Measurements from ENCODE around the gene ZNF148.
A peak's percentile ranks its signal among the peaks of the same experiment; 100 is the strongest.
"Not testable (repeated sequence)": the region's sequence is repeated elsewhere in the genome, so short reads cannot be mapped to it uniquely, and the experiment has no call there.

Gene ZNF148

GRCh38 chr3:125374501-125374995, 577 bp downstream of the ZNF148 start:
- peak; percentile 34 for DNase-seq

GRCh38 chr3:125367403-125368230, 7.5 kb downstream of the ZNF148 start:
- DNase-seq = no peak

GRCh38 chr3:125366132-125366531, 9.0 kb downstream of the ZNF148 start:
- no peak for DNase-seq

DNA sequence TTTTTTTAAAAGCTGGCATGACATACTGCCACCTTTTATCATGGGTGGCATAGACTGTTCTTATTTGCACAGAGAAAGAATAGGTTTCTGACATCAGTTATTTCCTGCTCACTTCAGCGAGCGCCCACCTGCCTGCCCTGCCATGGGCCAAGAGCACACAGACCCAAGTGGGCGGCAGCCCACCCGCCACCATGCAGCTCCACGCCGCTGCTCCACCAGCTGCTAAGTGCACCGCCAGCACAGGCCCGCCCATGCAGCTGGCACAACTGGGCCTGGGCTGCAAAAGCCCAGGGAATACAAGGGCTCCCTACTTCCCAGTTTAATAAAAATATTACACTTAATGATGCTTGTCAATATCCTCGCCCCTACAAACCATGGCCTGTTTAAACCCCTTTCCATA, 15.4 kb downstream of the ZNF148 start:
- DNase-seq = no peak

DNA sequence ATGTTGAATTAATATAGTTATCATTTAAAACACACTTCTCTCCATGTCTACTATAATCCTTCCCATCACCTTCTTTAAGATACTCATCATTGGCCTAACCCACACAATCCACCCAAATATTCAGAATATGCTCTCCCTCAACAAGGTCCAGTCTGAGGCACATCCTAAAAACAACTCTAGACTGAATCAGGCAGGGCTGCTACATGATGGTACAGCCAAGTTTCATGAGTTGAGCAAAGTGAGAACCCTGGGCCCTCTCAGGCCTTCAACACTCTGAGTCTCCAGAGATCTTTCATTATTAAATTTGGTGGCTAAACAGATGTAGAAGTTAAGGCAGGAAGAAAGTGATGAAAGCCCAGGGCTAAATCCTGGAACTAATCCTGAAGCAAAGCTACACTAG, 16.2 kb downstream of the ZNF148 start:
- DNase-seq = no peak

DNA sequence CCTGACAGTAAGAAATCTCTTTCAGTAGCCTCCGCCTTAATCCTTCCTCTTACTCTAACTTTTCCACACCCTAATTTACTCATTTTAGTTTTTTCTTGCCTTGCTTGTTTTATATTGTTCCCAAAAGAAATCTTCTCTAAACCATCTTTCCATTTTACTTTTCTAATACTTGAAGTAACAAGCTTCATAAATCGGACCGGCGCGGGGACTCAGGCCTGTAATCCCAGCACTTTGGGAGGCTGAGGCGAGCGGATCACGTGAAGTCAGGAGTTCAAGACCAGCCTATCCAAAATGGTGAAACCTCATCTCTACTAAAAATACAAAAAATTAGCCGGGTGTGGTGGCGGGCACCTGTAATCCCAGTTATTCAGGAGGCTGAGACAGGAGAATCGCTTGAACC, 17.3 kb downstream of the ZNF148 start:
- no peak for DNase-seq

- peak; percentile 57 for DNase-seq
Observed at GRCh38 chr3:125357032-125357658, 18.0 kb downstream of the ZNF148 start.

GRCh38 chr3:125356140-125357026, 18.7 kb downstream of the ZNF148 start:
- DNase-seq = no peak

DNA sequence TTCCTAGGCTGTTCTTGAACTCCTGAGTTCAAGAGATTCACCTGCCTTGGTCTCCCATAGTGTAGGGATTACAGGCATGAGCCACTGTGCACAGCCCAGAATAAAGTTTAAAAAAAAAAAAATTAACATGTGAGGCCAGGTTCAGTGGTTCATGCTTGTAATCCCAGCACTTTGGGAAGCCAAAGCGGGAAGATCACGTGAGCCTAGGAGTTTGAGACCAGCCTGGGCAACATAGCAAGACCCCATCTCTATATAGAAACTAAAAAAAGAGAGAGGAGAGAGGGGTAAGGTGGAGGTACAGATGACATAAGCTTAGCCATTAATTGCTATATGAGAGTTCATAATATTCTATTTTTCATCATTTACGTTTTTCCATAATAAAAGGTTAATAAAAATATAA, 21.5 kb downstream of the ZNF148 start:
- no peak for DNase-seq

DNA sequence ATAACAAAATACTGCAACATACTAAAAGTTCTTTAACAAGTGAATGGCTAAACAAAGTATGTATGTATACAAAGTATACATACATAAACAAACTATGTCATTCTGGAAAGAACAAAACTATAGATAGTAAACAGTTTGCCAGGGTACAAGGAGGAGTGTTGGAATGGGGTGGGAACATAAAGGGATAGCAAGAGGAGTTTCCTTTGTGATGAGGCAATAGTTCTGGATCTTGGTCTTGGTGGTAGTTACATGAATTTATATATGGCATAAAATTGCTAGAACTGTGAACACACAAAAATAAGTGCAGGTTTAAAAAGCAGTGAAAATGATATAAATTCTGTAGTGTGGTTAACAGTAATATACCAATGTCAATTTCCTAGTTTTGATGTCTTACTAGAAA, 22.0 kb downstream of the ZNF148 start:
- DNase-seq = no peak

- no peak for DNase-seq
Observed at GRCh38 chr3:125351814-125352456, 23.2 kb downstream of the ZNF148 start.

- no peak for DNase-seq
Observed at GRCh38 chr3:125351152-125351551, 24.0 kb downstream of the ZNF148 start.

DNA sequence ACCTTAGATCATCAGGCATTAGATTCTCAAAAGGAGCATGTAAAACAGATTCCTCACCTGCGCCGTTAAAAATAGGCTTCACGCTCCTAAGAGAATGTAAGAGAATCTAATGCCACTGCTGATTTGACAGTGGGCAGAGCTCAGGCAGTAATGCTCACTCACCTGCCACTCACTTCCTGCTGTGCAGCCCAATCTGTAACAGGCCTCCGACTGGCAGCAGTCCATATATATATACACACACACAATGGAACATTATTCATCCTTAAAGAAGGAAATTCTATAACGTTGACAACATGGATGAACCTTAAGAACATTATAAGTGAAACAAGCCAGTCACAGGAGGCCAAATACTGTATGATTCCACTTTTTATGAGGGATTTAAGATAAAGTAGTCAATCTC, 24.5 kb downstream of the ZNF148 start:
- no peak for DNase-seq

- DNase-seq = no peak
Observed at GRCh38 chr3:125349556-125350165, 25.5 kb downstream of the ZNF148 start.

DNA sequence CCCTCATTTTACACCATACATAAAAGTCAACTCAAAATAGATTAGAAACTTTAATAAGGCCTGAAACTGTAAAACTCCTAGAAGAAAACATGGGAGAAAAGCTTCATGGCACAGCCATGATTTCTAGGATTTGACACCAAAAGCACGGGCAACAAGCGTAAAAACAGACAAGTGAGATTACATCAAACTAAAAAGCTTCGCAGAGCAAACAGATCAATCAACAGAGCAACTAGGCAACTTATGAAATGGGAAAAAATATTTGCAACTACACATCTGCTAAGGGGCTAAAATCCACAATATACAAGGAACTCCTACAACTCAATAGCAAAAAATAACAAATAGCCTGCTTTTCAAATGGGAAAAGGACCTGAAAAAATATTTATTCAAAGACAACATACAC, 26.1 kb downstream of the ZNF148 start:
- DNase-seq = no peak

GRCh38 chr3:125343367-125343766, 31.8 kb downstream of the ZNF148 start:
- not testable (repeated sequence) for DNase-seq

GRCh38 chr3:125340121-125340520, 35.0 kb downstream of the ZNF148 start:
- no peak for DNase-seq

- no peak for DNase-seq
Observed at GRCh38 chr3:125337506-125337905, 37.6 kb downstream of the ZNF148 start.

DNA sequence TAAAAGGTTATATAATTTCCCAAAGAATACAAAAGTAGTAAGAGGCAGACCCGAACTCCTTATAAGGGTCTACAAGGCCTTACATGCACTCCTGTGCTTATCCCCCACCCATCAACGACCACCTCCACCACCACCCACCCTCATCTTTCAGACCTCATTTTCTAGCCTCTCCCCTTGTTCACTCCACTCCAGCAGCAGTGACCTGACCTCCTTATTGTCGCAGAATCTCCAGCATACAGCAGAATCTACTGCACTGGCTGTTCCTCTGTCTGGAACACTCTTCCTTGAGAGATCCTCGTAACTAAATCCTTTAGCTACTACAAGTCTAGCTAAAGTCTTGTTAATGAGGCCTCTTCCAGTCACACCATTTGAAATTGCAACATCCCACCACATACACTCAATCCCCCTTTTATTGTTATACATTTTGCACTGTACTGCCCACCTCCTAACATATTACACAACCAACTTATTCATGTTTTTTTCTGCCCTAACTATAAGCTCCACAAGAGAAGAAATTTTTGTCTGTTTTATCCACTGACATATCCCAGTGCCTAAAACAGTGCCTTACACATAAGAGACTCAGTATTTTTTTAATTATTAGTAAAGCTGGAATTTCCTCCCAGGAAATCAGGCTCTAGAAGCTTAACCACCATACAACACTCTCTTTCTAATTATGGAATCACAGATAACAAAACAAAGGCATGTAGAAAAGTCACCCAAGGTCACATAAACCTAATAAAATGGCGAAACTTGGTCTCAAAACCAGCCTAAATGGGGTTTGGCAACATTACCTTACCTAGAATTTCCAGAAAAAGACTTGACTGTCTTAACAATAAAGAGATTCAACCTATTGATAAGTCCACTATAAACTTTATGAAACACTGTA, 40.2 kb downstream of the ZNF148 start:
- DNase-seq = no peak

- no peak for DNase-seq
Observed at GRCh38 chr3:125332504-125332903, 42.6 kb downstream of the ZNF148 start.

DNA sequence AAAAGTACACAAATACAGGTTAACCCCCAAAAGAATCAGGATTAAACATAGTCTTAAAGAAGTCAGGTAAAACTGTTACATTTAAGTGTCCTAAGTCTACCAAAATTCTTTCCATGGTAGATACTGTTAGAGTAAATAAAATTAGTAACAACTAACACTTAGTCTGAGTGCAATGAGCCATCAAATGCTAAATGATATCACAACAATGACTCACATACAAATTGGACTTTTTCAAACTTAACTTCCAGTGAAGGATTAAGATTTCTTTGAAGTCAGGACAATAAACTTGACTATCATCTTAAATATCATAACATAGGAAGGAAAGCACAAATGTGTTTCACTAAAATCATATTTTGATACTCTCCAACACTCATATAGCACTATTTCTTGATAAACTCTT, 43.9 kb downstream of the ZNF148 start:
- no peak for DNase-seq
